ENCODE data around the gene CDK10.

The CDK10 gene

GRCh38 chr16:89712274-89712781 is 25.8 kb downstream of the CDK10 start:
- DNase-seq (ENCODE audit: low spot score), result no peak

- no peak for DNase-seq (ENCODE audit: low spot score)
Measured at GRCh38 chr16:89716493-89716892, 30.0 kb downstream of the CDK10 start.

- DNase-seq (ENCODE audit: low spot score), result no peak
Measured at GRCh38 chr16:89716916-89717687, 30.6 kb downstream of the CDK10 start.

GRCh38 chr16:89717688-89718505 is 31.4 kb downstream of the CDK10 start:
- no peak for DNase-seq (ENCODE audit: low spot score)

- no peak for DNase-seq (ENCODE audit: low spot score)
Measured at GRCh38 chr16:89720551-89720812, 34.0 kb downstream of the CDK10 start.

GRCh38 chr16:89720813-89721545 is 34.5 kb downstream of the CDK10 start, which contains the start of the genes VPS9D1 and ZNF276:
Gene VPS9D1 (minus strand): TSS chr16:89720898. CDS start chr16:89720861, 37 bp downstream.
Gene ZNF276 (plus strand): TSS chr16:89721537. CDS start chr16:89721641, 104 bp downstream.
- peak; percentile 86 for DNase-seq (ENCODE audit: low spot score)

- no peak for DNase-seq (ENCODE audit: low spot score)
Measured at GRCh38 chr16:89721546-89722391, 35.3 kb downstream of the CDK10 start.

- DNase-seq (ENCODE audit: low spot score), result no peak
Measured at GRCh38 chr16:89722392-89723278, 36.1 kb downstream of the CDK10 start.

- peak; percentile 99 for DNase-seq (ENCODE audit: low spot score)
Measured at GRCh38 chr16:89723279-89724250, 37.1 kb downstream of the CDK10 start.

- no peak for DNase-seq (ENCODE audit: low spot score)
Measured at GRCh38 chr16:89727406-89728120, 41.1 kb downstream of the CDK10 start.

GRCh38 chr16:89729293-89729692 is 42.8 kb downstream of the CDK10 start:
- no peak for DNase-seq (ENCODE audit: low spot score)

- DNase-seq (ENCODE audit: low spot score), result no peak
Measured at GRCh38 chr16:89729863-89730593, 43.5 kb downstream of the CDK10 start.

- no peak for DNase-seq (ENCODE audit: low spot score)
Measured at GRCh38 chr16:89730610-89731234, 44.2 kb downstream of the CDK10 start.

GRCh38 chr16:89732142-89732917 is 45.8 kb downstream of the CDK10 start:
- DNase-seq (ENCODE audit: low spot score), result no peak

GRCh38 chr16:89732918-89733242 is 46.4 kb downstream of the CDK10 start:
- no peak for DNase-seq (ENCODE audit: low spot score)

- no peak for DNase-seq (ENCODE audit: low spot score)
Measured at GRCh38 chr16:89733322-89733721, 46.8 kb downstream of the CDK10 start.

GRCh38 chr16:89733792-89734191 is 47.3 kb downstream of the CDK10 start:
- DNase-seq (ENCODE audit: low spot score), result no peak
